ENCODE results near the gene GIGYF1.

Gene GIGYF1

GRCh38 chr7:100686201-100686821 lies 7.7 kb downstream of the GIGYF1 start:
- Histone ChIP-seq H3K9ac (ENCODE audit: low read length in 5 of 5) (no peak overlapping the region), H3K27me3 (ENCODE audit: control insufficient read depth in 5 of 5, insufficient read depth in 4 of 5, low read length in 5 of 5) (no peaks in the 10 kb centered on the region), H3K4me3 (ENCODE audit: low read depth in 1 of 5, low read length in 5 of 5) (no peak overlapping the region), H3K4me1 (ENCODE audit: control insufficient read depth in 5 of 5, insufficient read depth in 5 of 5, low read length in 5 of 5) (peaks cover 2 to 24% (median 18%) of the 10 kb centered on the region in 5 donors), H3K36me3 (ENCODE audit: control insufficient read depth in 5 of 5, insufficient read depth in 5 of 5, low read length in 5 of 5) (peaks cover 0 to 86% (median 77%) of the 10 kb centered on the region in 5 donors), H3K9me3 (ENCODE audit: control insufficient read depth in 5 of 5, low read length in 5 of 5) (no peaks in the 10 kb centered on the region), H3K27ac (ENCODE audit: low read depth, low read length) (no peak overlapping the region)

GRCh38 chr7:100685631-100686145 lies 8.4 kb downstream of the GIGYF1 start:
- no peaks in the 10 kb centered on the region for H3K9me3 ChIP-seq (ENCODE audit: control insufficient read depth in 5 of 5, low read length in 5 of 5)
- no peaks in the 10 kb centered on the region for H3K27me3 ChIP-seq (ENCODE audit: control insufficient read depth in 5 of 5, insufficient read depth in 4 of 5, low read length in 5 of 5)
- no peak overlapping the region for H3K9ac ChIP-seq (ENCODE audit: low read length in 5 of 5)
- H3K4me3 ChIP-seq (ENCODE audit: low read depth in 1 of 5, low read length in 5 of 5): no peak overlapping the region
- H3K36me3 ChIP-seq (ENCODE audit: control insufficient read depth in 5 of 5, insufficient read depth in 5 of 5, low read length in 5 of 5): peaks cover 0 to 86% (median 77%) of the 10 kb centered on the region in 5 donors
- H3K4me1 ChIP-seq (ENCODE audit: control insufficient read depth in 5 of 5, insufficient read depth in 5 of 5, low read length in 5 of 5): peaks cover 2 to 20% (median 16%) of the 10 kb centered on the region in 5 donors
- H3K27ac ChIP-seq (ENCODE audit: low read depth, low read length): no peak overlapping the region

GRCh38 chr7:100685049-100685605 lies 8.9 kb downstream of the GIGYF1 start:
- Histone ChIP-seq H3K4me3 (ENCODE audit: low read depth in 1 of 5, low read length in 5 of 5) (no peak overlapping the region), H3K27ac (ENCODE audit: low read depth, low read length) (no peak overlapping the region), H3K4me1 (ENCODE audit: control insufficient read depth in 5 of 5, insufficient read depth in 5 of 5, low read length in 5 of 5) (peaks cover 3 to 22% (median 20%) of the 10 kb centered on the region in 5 donors), H3K9ac (ENCODE audit: low read length in 5 of 5) (no peak overlapping the region), H3K27me3 (ENCODE audit: control insufficient read depth in 5 of 5, insufficient read depth in 4 of 5, low read length in 5 of 5) (no peaks in the 10 kb centered on the region), H3K9me3 (ENCODE audit: control insufficient read depth in 5 of 5, low read length in 5 of 5) (no peaks in the 10 kb centered on the region), H3K36me3 (ENCODE audit: control insufficient read depth in 5 of 5, insufficient read depth in 5 of 5, low read length in 5 of 5) (peaks cover 0 to 92% (median 80%) of the 10 kb centered on the region in 5 donors)

- H3K36me3 ChIP-seq (ENCODE audit: control insufficient read depth in 5 of 5, insufficient read depth in 5 of 5, low read length in 5 of 5): peaks cover 0 to 93% (median 83%) of the 10 kb centered on the region in 5 donors
- H3K9ac ChIP-seq (ENCODE audit: low read length in 5 of 5): no peak overlapping the region
- no peak overlapping the region for H3K27ac ChIP-seq (ENCODE audit: low read depth, low read length)
- H3K9me3 ChIP-seq (ENCODE audit: control insufficient read depth in 5 of 5, low read length in 5 of 5): no peaks in the 10 kb centered on the region
- H3K27me3 ChIP-seq (ENCODE audit: control insufficient read depth in 5 of 5, insufficient read depth in 4 of 5, low read length in 5 of 5): no peaks in the 10 kb centered on the region
- H3K4me1 ChIP-seq (ENCODE audit: control insufficient read depth in 5 of 5, insufficient read depth in 5 of 5, low read length in 5 of 5): peaks cover 3 to 23% (median 22%) of the 10 kb centered on the region in 5 donors
- H3K4me3 ChIP-seq (ENCODE audit: low read depth in 1 of 5, low read length in 5 of 5): no peak overlapping the region
Measured at GRCh38 chr7:100684534-100685042, 9.5 kb downstream of the GIGYF1 start.

- Histone ChIP-seq H3K9me3 (ENCODE audit: control insufficient read depth in 5 of 5, low read length in 5 of 5) (no peaks in the 10 kb centered on the region), H3K4me1 (ENCODE audit: control insufficient read depth in 5 of 5, insufficient read depth in 5 of 5, low read length in 5 of 5) (peaks cover 2 to 20% (median 19%) of the 10 kb centered on the region in 5 donors), H3K4me3 (ENCODE audit: low read depth in 1 of 5, low read length in 5 of 5) (no peak overlapping the region), H3K36me3 (ENCODE audit: control insufficient read depth in 5 of 5, insufficient read depth in 5 of 5, low read length in 5 of 5) (peaks cover 0 to 94% (median 84%) of the 10 kb centered on the region in 5 donors), H3K27ac (ENCODE audit: low read depth, low read length) (no peak overlapping the region), H3K9ac (ENCODE audit: low read length in 5 of 5) (no peak overlapping the region), H3K27me3 (ENCODE audit: control insufficient read depth in 5 of 5, insufficient read depth in 4 of 5, low read length in 5 of 5) (no peaks in the 10 kb centered on the region)
Measured at GRCh38 chr7:100683659-100684533, 10.2 kb downstream of the GIGYF1 start.

GRCh38 chr7:100682991-100683658 lies 10.9 kb downstream of the GIGYF1 start:
- Histone ChIP-seq H3K27ac (ENCODE audit: low read depth, low read length) (no peak overlapping the region), H3K36me3 (ENCODE audit: control insufficient read depth in 5 of 5, insufficient read depth in 5 of 5, low read length in 5 of 5) (peaks cover 0 to 94% (median 84%) of the 10 kb centered on the region in 5 donors)

GRCh38 chr7:100682228-100682741 lies 11.8 kb downstream of the GIGYF1 start:
- Histone ChIP-seq H3K9ac (ENCODE audit: low read length in 5 of 5) (no peak overlapping the region), H3K4me3 (ENCODE audit: low read depth in 1 of 5, low read length in 5 of 5) (no peak overlapping the region), H3K9me3 (ENCODE audit: control insufficient read depth in 5 of 5, low read length in 5 of 5) (no peaks in the 10 kb centered on the region), H3K36me3 (ENCODE audit: control insufficient read depth in 5 of 5, insufficient read depth in 5 of 5, low read length in 5 of 5) (peaks cover 0 to 94% (median 85%) of the 10 kb centered on the region in 5 donors), H3K27me3 (ENCODE audit: control insufficient read depth in 5 of 5, insufficient read depth in 4 of 5, low read length in 5 of 5) (no peaks in the 10 kb centered on the region), H3K4me1 (ENCODE audit: control insufficient read depth in 5 of 5, insufficient read depth in 5 of 5, low read length in 5 of 5) (peaks cover 2 to 21% (median 15%) of the 10 kb centered on the region in 5 donors), H3K27ac (ENCODE audit: low read depth, low read length) (no peak overlapping the region)

More at GRCh38 chr7:100682991-100683658, 10.9 kb downstream of the GIGYF1 start:
- peaks cover 2 to 19% (median 15%) of the 10 kb centered on the region in 5 donors for H3K4me1 ChIP-seq (ENCODE audit: control insufficient read depth in 5 of 5, insufficient read depth in 5 of 5, low read length in 5 of 5)
- no peaks in the 10 kb centered on the region for H3K9me3 ChIP-seq (ENCODE audit: control insufficient read depth in 5 of 5, low read length in 5 of 5)
- H3K9ac ChIP-seq (ENCODE audit: low read length in 5 of 5): no peak overlapping the region
- H3K27me3 ChIP-seq (ENCODE audit: control insufficient read depth in 5 of 5, insufficient read depth in 4 of 5, low read length in 5 of 5): no peaks in the 10 kb centered on the region
- H3K4me3 ChIP-seq (ENCODE audit: low read depth in 1 of 5, low read length in 5 of 5): no peak overlapping the region

- H3K27me3 ChIP-seq (ENCODE audit: control insufficient read depth in 5 of 5, insufficient read depth in 4 of 5, low read length in 5 of 5): no peaks in the 10 kb centered on the region
- H3K9me3 ChIP-seq (ENCODE audit: control insufficient read depth in 5 of 5, low read length in 5 of 5): no peaks in the 10 kb centered on the region
- peaks cover 2 to 26% (median 19%) of the 10 kb centered on the region in 5 donors for H3K4me1 ChIP-seq (ENCODE audit: control insufficient read depth in 5 of 5, insufficient read depth in 5 of 5, low read length in 5 of 5)
- no peak overlapping the region for H3K27ac ChIP-seq (ENCODE audit: low read depth, low read length)
- H3K4me3 ChIP-seq (ENCODE audit: low read depth in 1 of 5, low read length in 5 of 5): no peak overlapping the region
- H3K36me3 ChIP-seq (ENCODE audit: control insufficient read depth in 5 of 5, insufficient read depth in 5 of 5, low read length in 5 of 5): peaks cover 0 to 94% (median 85%) of the 10 kb centered on the region in 5 donors
- no peak overlapping the region for H3K9ac ChIP-seq (ENCODE audit: low read length in 5 of 5)
Measured at GRCh38 chr7:100681491-100682227, 12.4 kb downstream of the GIGYF1 start.
